GM18951 (cell line): ENCODE results near the gene UTF1.

Experiments
- POLR2A ChIP-seq: IDR thresholded peaks from 4 replicates; pipeline ENCODE4 v1.6.1; 2011; ENCODE audit warnings: mild to moderate bottlenecking; ENCODE audit not compliant: insufficient read length, insufficient read depth; ENCODE audit errors: extremely low read depth
- in situ Hi-C: fragments of 300-500 bp; cut with MboI; formaldehyde crosslinking; loops from one replicate; pipeline ENCODE4 v1.12.0; 2022; ENCODE audit warnings: low sequenced_read_pairs, mixed read lengths, inconsistent platforms; ENCODE audit not compliant: unreplicated experiment

The UTF1 gene

GRCh38 chr10:133242611-133243356, 12.8 kb downstream of the UTF1 start:
- TF ChIP-seq POLR2A: no peak
- in situ Hi-C loops: loop anchor here (25.0 kb wide), 1 partner anchor 330 kb away; no protein-coding TSS in a partner anchor

DNA sequence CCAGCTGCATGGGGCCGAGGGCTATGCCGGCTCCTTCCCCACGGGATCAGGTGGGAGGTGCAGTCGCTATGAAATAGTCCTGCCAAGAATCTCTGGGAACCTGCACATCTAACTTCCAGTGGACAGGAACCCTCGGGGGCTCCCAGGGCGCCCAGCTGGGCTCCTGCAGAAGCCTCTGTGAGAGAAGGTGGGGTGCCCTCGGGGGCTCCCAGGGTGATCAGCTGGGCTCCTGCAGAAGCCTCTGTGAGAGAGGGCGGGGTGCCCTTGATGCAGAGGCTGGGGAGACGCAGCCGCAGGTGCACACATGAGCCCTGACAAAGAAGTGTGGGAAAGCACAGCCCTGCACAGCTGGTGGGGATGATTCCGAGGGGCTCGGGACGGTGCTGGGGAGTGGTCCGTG, 13.6 kb downstream of the UTF1 start:
- in situ Hi-C loops: loop anchor here (25.0 kb wide), 1 partner anchor 331 kb away; no protein-coding TSS in a partner anchor
- TF ChIP-seq POLR2A: no peak

GRCh38 chr10:133245439-133246235, 15.6 kb downstream of the UTF1 start:
- no peak for TF ChIP-seq POLR2A
- in situ Hi-C loops: loop anchor here (25.0 kb wide), 1 partner anchor 333 kb away; no protein-coding TSS in a partner anchor

DNA sequence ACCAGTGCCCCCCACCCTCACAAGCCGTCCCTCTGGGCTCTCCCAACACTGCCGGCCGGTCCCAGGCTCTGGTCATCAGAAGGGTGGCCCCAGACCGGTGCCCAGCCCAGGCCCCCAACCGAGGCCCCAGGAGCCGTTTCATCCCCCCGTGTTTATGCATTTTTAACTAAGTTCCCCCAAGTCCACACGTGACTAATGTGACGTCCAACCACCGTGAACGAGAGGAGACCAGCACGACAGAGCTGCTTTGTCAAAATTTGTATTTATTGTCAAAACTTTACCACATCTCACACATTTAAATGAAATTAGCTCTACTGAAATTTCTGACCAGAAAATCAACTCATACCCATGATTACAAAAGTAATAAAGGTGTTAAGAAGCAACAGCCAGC, 16.2 kb downstream of the UTF1 start:
- in situ Hi-C loops: loop anchor here (25.0 kb wide), 1 partner anchor 334 kb away; no protein-coding TSS in a partner anchor
- TF ChIP-seq POLR2A: no peak

GRCh38 chr10:133247681-133248333, 17.8 kb downstream of the UTF1 start:
- in situ Hi-C loops: loop anchor here (25.0 kb wide), 1 partner anchor 336 kb away; no protein-coding TSS in a partner anchor
- TF ChIP-seq POLR2A: no peak

DNA sequence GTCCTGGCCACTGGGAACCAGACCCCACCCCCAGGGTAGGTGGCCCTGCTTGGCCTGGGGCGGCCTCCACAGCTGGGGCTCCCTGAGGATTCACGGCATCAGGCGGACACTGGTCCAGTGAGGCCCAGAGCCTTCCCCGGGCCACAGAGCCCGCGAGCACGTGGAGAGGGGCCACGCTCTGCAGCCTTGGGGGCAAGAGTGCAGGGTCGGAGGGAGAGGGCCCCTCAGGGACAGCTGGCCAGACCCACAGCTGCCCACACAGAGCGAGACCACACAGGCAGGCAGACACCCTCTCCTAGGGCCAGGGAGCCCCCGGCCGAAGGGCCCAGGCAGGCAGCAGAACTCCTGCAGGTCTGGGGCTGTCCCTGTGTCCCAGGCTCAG, 18.3 kb downstream of the UTF1 start:
- TF ChIP-seq POLR2A: no peak
- in situ Hi-C loops: loop anchor here (25.0 kb wide), 1 partner anchor 336 kb away; no protein-coding TSS in a partner anchor

- in situ Hi-C loops: loop anchor here (25.0 kb wide), 1 partner anchor 337 kb away; no protein-coding TSS in a partner anchor
- TF ChIP-seq POLR2A: no peak
These were observed 19.2 kb downstream of the UTF1 start for GRCh38 chr10:133249094-133249780.

DNA sequence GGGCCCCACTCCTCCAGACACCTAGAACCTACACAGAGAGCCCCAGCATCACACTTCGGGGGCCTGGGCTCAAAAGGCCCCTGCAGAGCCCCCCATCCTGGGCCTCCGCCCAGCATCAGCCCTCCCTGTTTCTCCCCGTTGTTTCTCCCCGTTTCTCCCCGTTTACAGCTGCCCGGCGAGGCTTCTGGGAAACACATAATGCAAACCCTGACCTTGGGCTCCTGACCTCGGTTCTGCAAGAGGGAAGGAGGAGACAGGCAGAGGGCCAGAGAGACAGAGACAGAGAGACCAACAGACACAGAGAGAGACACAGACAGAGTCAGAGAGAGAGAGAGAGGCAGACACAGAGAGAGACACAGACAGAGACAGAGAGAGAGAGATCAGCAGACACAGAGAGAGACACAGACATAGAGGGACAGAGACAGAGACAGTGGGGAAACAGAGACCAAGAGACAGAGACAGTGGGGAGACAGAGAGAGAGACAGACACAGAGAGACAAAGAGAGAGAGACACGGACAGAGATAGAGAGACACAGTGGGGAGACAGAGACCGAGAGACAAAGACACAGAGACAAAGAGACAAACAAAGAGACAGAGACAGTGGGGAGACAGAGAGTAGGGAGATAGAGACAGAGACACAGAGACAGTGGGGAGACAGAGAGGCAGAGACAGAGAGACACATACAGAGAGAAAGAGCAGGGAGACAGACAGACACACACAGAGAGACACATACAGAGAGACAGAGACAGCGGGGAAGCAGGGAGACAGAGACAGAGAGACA, 20.1 kb downstream of the UTF1 start:
- TF ChIP-seq POLR2A: no peak
- in situ Hi-C loops: loop anchor here (25.0 kb wide), 1 partner anchor 338 kb away; no protein-coding TSS in a partner anchor

GRCh38 chr10:133251388-133252222, 21.6 kb downstream of the UTF1 start:
- in situ Hi-C loops: no loop called here
- no peak for TF ChIP-seq POLR2A

DNA sequence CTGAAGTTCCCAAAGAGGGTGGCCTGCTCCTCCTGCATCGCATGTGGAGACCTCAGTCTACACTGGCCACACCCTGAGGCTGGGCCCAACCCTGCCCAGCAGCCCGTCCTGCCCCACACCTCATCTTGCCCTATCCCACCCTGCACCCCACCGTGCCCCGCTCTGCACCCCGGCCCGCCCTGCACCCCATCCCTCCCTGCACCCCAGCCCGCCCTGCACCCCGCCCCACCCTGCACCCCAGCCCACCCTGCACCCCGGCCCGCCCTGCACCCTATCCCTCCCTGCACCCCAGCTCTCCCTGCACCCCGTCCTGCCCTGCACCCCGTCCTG, 22.2 kb downstream of the UTF1 start:
- no peak for TF ChIP-seq POLR2A

GRCh38 chr10:133253361-133253955, 23.4 kb downstream of the UTF1 start:
- no peak for TF ChIP-seq POLR2A
- in situ Hi-C loops: no loop called here

More for the DNA sequence above, 22.2 kb downstream of the UTF1 start:
- in situ Hi-C loops: no loop called here
